Smooth muscle cell (in vitro differentiated cells): Measurements from ENCODE around the gene FRAS1. TPM values are rescaled to one million over a fixed set of nuclear protein-coding genes. Genes with fewer than 3 reads are reported as not detected.

Source experiments
- DNase-seq: peaks from one replicate; lab custom pipeline; 2025; ENCODE audit not compliant: unreplicated experiment; lab: John Stamatoyannopoulos, UW
- H2AFZ ChIP-seq: fragments of 200-600 bp; sonication (generic); 2 replicates; pipeline ENCODE4 v1.6.0; 2016; ENCODE audit warnings: antibody characterized with exemption, low read depth, mild to moderate bottlenecking
- H3F3A ChIP-seq: fragments of 200-600 bp; sonication (generic); 2 replicates; pipeline ENCODE4 v1.6.0; 2017; ENCODE audit warnings: antibody characterized with exemption, low read depth
- H3K27ac ChIP-seq: fragments of 200-600 bp; sonication (generic); 2 replicates; pipeline ENCODE4 v1.5.1; 2016; ENCODE audit warnings: low read depth, mild to moderate bottlenecking
- H3K27me3 ChIP-seq: fragments of 200-600 bp; sonication (generic); 2 replicates; pipeline ENCODE4 v1.6.1; 2016; ENCODE audit warnings: low read depth, mild to moderate bottlenecking
- H3K36me3 ChIP-seq: fragments of 200-600 bp; sonication (generic); 2 replicates; pipeline ENCODE4 v1.5.1; 2016; ENCODE audit warnings: low read depth
- H3K4me1 ChIP-seq: fragments of 200-600 bp; sonication (generic); 2 replicates; pipeline ENCODE4 v1.5.1; 2016; ENCODE audit warnings: low read depth
- H3K4me2 ChIP-seq: fragments of 200-600 bp; sonication (generic); 2 replicates; pipeline ENCODE4 v1.6.0; 2016; ENCODE audit warnings: mild to moderate bottlenecking
- H3K4me3 ChIP-seq: fragments of 200-600 bp; sonication (generic); 2 replicates; pipeline ENCODE4 v1.5.1; 2016; ENCODE audit warnings: mild to moderate bottlenecking
- H3K79me2 ChIP-seq: fragments of 200-600 bp; sonication (generic); 2 replicates; pipeline ENCODE4 v1.6.0; 2016; ENCODE audit warnings: low read depth, mild to moderate bottlenecking
- H3K9ac ChIP-seq: fragments of 200-600 bp; sonication (generic); 2 replicates; pipeline ENCODE4 v1.6.0; 2016; ENCODE audit warnings: low read depth
- H3K9me3 ChIP-seq: fragments of 200-600 bp; sonication (generic); replicated peaks from 2 replicates; pipeline ENCODE4 v1.5.1; 2016; ENCODE audit warnings: low read depth
- H4K20me1 ChIP-seq: fragments of 200-600 bp; sonication (generic); 2 replicates; pipeline ENCODE4 v1.6.0; 2016; ENCODE audit warnings: low read depth
- WGBS: methylation state at CpG from one replicate; pipeline ENCODE4 v1.1.7; 2016; ENCODE audit warnings: low lambda C conversion rate; 5-methylcytosine and 5-hydroxymethylcytosine counted together
- polyA plus RNA-seq: library from polyadenylated mRNA; unstranded; fragments of >200 nt; fragmentation: Nextera tagmentation; extraction: Ambion mirVana; gene quantifications from 2 replicates; pipeline ENCODE4 v1.2.1, GENCODE V29; 2016
- total RNA-seq: library from RNA; depleted of rRNA; stranded (reverse); fragments of >200 nt; gene quantifications from 2 replicates; pipeline ENCODE4 v1.2.3, GENCODE V29; 2014
- TF ChIP-seq, protein P1 (sequence below): fragments of 200-600 bp; sonication (generic); IDR thresholded peaks from 2 replicates; pipeline ENCODE4 v1.5.1; 2017; ENCODE audit warnings: borderline replicate concordance, mild to moderate bottlenecking, antibody characterized with exemption; ENCODE audit not compliant: insufficient read depth, poor library complexity, severe bottlenecking

The FRAS1 gene
- total and polyA plus RNA-seq, 2 experiments from 2014 or later, result 0.55 to 8.1 TPM

DNA sequence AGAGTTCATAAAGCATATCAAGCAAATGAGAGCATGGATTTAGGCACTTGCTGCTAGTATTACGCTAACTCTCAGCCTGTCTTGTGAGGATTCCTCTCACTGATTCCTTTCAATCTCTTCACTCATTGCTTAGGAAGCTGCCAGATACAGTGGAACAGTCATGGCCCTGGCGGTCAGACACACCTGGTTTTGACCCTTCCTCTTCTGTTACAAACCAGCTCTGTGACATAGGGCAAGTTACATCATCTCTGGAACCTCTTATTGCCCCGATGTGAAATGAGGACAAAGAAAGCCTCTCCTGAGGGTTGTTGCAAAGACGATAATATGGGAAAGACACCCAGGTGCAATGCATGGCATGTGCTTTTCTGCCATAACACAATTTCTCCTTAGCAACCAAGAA, 12.2 kb downstream of the FRAS1 start:
- no peak overlapping the region for H2AFZ ChIP-seq
- no peaks in the 10 kb centered on the region for H3K36me3 ChIP-seq
- no peak overlapping the region for H3K9ac ChIP-seq
- H3K27me3 ChIP-seq, result no peaks in the 10 kb centered on the region
- no peak overlapping the region for H3K27ac ChIP-seq
- WGBS, result 87% methylated on average over 4 of the region's 4 CpGs
- no peaks in the 10 kb centered on the region for H3K9me3 ChIP-seq
- no peak overlapping the region for H3K4me2 ChIP-seq
- no peak for DNase-seq
- H3K4me3 ChIP-seq, result no peak overlapping the region
- no peaks in the 10 kb centered on the region for H4K20me1 ChIP-seq
- H3K79me2 ChIP-seq, result peaks cover 5% of the 10 kb centered on the region
- TF ChIP-seq, protein P1, sequence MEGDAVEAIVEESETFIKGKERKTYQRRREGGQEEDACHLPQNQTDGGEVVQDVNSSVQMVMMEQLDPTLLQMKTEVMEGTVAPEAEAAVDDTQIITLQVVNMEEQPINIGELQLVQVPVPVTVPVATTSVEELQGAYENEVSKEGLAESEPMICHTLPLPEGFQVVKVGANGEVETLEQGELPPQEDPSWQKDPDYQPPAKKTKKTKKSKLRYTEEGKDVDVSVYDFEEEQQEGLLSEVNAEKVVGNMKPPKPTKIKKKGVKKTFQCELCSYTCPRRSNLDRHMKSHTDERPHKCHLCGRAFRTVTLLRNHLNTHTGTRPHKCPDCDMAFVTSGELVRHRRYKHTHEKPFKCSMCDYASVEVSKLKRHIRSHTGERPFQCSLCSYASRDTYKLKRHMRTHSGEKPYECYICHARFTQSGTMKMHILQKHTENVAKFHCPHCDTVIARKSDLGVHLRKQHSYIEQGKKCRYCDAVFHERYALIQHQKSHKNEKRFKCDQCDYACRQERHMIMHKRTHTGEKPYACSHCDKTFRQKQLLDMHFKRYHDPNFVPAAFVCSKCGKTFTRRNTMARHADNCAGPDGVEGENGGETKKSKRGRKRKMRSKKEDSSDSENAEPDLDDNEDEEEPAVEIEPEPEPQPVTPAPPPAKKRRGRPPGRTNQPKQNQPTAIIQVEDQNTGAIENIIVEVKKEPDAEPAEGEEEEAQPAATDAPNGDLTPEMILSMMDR, result no peak
- no peaks in the 10 kb centered on the region for H3F3A ChIP-seq
- no peaks in the 10 kb centered on the region for H3K4me1 ChIP-seq

DNA sequence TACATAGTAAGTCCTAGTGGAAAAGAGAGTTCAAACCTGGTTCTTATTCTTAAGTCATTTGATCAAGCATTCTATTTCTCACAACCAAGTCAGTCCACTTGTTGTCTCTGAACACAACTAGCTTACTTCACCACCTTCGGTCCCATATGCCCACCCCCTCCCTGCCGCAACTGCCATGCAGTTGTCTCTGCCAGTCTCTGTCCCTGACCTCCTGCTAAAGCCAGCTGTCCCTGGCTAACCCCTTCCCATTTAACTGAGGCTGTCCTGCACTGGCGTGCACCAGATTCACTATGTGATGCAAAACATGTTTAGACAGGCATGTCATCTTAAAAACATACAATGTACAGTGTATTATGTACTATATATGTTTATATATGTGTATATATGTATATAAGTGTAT, 12.7 kb downstream of the FRAS1 start:
- 98% methylated on average over 3 of the region's 3 CpGs for WGBS
- Histone ChIP-seq H3K79me2 (no peaks in the 10 kb centered on the region), H3K9me3 (no peaks in the 10 kb centered on the region), H3K27me3 (no peaks in the 10 kb centered on the region), H3K9ac (no peak overlapping the region), H4K20me1 (no peaks in the 10 kb centered on the region), H3F3A (no peaks in the 10 kb centered on the region), H3K4me2 (no peak overlapping the region), H3K36me3 (no peaks in the 10 kb centered on the region), H3K4me3 (no peak overlapping the region), H3K27ac (no peak overlapping the region), H2AFZ (no peak overlapping the region), H3K4me1 (no peaks in the 10 kb centered on the region)
- TF ChIP-seq, protein P1, result no peak
- DNase-seq, result no peak

DNA sequence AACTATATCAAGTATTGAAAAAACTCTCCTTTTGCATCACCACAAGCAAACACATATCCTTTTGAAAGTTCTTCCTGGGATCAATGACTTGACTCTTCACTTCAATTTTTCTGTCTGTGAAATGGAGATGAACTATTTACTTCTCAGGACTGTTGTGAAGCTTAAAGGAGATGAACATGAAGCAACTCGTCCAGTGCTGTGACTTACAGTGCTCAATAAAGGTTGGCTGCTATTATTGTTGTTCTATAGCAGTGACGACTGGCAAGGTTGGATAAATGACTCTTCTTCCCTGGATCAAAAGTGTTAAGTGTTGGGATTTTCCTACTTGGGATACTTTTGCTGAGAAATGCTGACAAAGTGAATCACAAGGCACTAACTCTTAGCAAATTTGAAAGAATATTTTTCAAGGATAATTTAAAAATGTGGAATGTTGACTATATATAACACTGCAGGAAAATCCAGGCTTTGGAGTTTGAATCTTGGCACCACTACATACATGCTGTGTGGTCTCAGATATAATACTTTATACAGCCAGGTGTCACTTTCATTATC, 13.7 kb downstream of the FRAS1 start:
- no peaks in the 10 kb centered on the region for H3K36me3 ChIP-seq

More for the DNA sequence above, 13.7 kb downstream of the FRAS1 start:
- H3K9me3 ChIP-seq, result no peaks in the 10 kb centered on the region
- no peak overlapping the region for H2AFZ ChIP-seq
- H3K27me3 ChIP-seq, result no peaks in the 10 kb centered on the region
- no peaks in the 10 kb centered on the region for H3F3A ChIP-seq
- TF ChIP-seq, protein P1, result no peak
- no peak overlapping the region for H3K9ac ChIP-seq
- DNase-seq, result no peak
- H3K4me1 ChIP-seq, result peaks cover 7% of the 10 kb centered on the region
- no peaks in the 10 kb centered on the region for H3K79me2 ChIP-seq
- no peak overlapping the region for H3K27ac ChIP-seq
- no peak overlapping the region for H3K4me2 ChIP-seq
- H3K4me3 ChIP-seq, result no peak overlapping the region
- 92% methylated on average over 2 of the region's 2 CpGs for WGBS
- H4K20me1 ChIP-seq, result no peaks in the 10 kb centered on the region
